Jurkat, Clone E6-1 (cell line): Measurements from ENCODE around the gene RHOD.

ENCODE experiments used
- DNase-seq: peaks from one replicate; pipeline ENCODE4 v3.0.0-alpha.2; 2011; ENCODE audit warnings: low read depth, low spot score
- H3K4me3 ChIP-seq: 2 replicates; pipeline ENCODE4 v1.5.1; 2011; ENCODE audit warnings: mild to moderate bottlenecking, low read length, control low read depth, moderate library complexity

Gene RHOD

DNA sequence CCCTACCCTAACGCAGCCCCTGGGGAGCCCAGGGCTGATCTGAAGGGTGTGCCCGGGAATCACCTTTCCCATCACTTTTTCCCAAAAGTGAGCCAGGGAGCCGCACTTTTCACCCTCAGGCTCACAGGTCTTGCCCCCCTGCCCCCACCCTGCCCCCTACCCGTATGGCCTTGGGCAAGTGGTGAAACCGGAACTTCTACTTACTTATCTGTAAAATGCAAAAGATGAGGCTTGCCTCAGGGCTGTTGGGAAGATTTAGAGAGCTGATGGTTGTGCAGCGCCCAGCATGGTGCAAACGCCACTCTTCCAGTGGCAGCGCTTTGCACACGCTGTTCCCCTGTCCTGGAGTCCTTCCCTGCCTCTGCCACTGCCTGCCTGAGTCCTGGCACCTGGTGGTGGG lies 25.7 kb upstream of the RHOD start:
- DNase-seq = no peak
- no peak overlapping the region for H3K4me3 ChIP-seq

DNA sequence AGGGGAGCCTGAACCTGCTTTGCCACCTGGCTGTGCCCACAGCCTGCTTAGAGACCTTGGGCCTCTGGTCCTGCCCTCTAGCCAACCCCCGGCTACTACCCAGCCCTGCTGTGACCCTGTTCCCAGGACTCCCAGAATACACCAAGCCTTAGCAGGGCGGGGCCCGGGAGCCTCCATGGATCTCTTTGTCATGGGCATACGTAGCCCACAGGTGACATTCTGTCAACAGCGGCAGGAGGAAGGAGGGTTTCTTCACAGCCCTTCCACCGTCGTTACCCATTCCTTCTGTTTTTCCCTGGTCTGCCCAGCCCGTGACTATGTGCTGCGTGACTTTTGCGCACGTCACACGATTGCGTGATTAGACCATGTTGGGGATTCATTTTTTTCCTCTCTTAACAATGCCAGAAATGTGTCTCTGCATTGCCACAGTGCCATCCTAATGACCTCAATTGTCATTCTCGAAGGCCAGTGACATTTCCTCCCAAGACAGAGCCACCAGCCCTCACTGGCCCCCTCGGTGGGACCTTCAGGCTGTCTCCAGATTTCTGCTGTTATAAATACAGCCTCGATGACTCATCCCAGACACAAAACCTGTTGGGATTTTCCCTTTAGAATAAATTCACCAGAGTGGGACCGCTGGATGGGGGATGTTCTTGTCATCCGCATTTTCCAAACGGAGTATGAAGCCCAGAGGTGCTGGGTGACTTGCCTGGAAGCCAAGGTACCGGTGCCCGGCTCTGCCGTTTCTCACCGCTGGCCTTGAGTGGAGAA lies 24.7 kb upstream of the RHOD start:
- H3K4me3 ChIP-seq = no peak overlapping the region
- no peak for DNase-seq

DNA sequence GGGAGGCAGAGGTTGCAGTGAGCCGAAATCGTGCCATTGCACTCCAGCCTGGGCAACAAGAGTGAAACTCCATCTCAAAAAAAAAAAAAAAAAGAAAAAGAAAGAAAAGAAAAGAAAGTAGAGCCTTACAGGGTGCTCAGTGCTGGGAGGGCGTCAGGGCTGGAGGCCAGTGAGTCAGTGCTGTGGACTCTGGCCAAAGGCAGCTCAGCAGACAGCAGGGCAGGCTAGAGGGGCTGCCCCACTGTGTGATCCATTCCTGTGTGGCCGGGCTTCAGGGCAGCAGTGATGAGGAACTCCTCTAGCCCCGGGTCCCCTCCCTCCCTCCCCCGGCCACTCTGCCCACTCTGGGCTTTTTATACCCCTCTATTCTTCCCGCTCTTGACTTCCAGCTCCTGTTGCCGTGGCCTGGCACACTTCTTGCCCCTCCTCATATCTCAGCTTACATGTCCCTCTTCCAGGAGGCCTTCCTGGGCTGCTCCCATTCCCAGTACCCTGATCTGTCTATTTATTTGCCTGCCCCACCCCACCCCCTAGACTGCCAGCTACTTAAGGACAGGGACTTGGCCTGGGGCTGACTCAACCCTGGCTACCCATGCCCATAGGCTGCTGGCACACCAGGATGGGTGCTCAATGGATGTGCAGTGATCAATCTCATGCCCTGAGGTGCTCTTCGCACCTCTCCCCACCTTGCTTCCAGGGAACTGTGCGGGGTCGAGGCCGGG lies 23.7 kb upstream of the RHOD start:
- DNase-seq = no peak
- no peak overlapping the region for H3K4me3 ChIP-seq

DNA sequence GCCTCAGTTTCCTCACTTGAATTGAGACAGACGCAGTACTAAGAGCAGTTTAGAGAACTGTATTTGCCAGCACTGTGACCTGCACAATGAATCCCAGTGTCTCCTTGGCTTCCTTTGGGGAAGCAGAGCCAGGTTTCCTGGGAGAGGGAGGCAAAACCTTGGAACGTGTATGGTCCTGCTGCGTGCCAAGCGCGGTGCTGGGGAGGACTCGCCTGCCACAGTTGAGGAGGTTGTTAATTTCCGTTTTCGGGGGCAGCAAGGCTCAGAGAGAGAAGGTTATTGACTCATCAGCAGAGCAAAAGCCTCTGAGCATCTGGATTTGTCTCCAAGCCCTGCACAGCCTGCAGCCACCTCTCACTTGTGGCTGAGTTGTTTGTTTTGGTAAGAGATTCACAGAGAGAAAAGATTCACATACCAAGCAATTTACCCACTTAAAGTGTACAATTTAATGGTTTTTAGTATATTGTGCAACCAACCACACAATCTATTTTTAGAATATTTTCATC lies 22.9 kb upstream of the RHOD start:
- no peak overlapping the region for H3K4me3 ChIP-seq
- no peak for DNase-seq

DNA sequence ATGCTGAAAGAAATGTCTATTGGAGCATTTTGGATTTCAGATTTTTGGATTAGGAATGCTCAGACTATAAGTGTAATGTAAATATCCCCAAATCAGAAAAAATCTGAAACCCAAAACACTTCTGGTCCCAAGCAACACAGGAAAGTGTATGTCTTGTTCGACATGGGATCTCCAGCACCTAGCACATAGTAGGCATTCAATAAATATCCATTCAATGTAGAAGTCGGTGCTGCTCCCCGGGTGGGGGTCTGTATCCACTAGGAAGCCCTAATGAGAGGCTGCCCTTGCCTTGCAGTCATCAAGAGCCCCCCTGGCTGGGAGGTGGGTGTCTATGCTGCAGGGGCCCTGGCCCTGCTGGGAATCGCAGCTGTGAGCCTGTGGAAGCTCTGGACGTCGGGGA lies 22.3 kb upstream of the RHOD start:
- DNase-seq = no peak
- H3K4me3 ChIP-seq = no peak overlapping the region

DNA sequence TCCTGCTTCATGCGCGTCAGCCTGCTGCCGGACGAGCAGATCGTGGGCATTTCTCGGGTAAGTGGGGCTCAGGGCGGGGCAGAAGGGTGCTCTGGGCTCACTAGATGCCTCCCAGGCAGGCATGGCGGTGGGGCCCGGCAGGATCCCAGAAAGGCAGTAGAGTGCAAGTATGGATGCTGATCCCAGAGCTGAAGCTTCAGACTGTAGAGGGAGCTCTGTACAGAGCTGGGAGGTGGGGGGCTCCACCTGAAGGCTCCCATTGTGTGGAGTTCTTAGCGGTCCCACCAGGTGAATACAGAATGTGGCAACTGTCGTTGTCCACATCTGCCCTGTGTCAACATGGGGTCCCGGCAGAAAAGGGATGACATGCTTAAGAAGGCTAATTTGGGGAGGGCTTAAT lies 16.5 kb upstream of the RHOD start:
- H3K4me3 ChIP-seq = no peak overlapping the region
- DNase-seq = no peak

DNA sequence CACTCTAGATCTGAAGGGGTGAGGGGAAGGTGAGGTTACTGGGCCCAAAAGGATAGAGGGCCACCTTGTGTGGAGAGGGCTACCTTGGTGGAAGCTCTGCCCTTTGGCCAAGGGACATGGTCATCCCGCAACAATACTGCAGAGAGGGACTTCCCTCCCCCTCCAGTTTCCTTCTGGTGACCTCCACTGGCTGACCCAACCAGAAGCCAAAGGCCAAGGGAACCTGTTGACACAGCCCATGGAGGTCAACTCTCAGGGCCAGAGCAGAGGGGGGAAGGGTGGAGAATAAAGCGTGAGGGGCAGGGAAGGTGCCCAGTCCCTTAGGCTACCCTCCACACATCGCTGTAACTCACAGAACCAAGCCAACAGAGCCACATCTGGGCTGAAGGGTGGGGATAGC lies 15.0 kb upstream of the RHOD start:
- DNase-seq = no peak
- H3K4me3 ChIP-seq = no peak overlapping the region

DNA sequence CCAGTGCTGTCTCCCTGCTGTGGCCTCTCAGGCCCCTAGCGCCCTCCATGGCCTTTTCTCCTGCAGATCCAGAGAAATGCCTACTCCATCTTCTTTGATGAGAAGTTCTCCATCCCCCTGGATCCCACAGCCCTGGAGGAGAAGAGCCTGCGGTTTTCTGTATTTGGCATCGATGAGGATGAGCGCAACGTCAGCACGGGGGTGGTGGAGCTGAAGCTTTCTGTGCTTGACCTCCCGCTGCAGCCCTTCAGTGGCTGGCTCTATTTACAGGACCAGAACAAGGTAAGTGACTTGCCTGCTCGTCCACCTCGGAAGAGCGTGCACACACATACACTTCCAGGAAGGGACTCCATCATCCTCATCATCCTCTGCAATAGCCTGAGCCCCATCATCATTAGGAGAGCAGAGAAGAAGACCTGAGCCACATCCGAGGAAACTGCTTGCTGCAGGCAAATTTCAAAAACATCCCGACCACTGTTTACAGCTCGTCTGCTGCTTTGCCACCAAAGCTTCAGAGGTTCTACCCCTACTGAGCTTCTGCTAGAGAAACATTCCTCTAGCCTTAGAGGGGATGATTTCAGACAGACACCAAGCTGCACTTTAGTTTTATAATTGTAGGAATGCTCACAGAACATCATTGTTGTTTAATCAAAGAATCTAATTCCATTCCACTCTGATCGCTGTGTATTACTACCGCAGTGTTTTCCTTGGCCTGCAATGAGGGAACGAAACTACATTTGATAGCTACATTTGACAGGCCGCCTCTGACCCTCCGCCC lies 12.9 kb upstream of the RHOD start:
- H3K4me3 ChIP-seq = no peak overlapping the region
- no peak for DNase-seq

DNA sequence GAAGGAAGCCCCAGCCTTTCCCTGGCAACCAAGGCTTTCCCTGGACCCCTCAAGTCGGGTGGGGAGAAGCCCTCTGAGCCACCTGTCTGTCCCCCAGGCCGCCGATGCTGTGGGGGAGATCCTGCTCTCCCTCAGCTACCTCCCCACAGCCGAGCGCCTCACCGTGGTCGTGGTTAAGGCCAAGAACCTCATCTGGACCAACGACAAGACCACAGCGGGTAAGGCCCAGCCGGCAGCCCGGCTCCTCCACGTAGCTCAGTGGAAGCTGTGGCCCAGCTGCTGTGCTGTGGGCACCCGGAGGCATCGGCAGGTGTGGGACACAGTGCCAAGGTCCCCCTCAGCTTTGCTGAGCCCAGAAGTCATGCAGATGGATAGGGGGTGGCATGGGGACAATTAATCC lies 12.2 kb upstream of the RHOD start:
- H3K4me3 ChIP-seq = no peak overlapping the region
- no peak for DNase-seq

DNA sequence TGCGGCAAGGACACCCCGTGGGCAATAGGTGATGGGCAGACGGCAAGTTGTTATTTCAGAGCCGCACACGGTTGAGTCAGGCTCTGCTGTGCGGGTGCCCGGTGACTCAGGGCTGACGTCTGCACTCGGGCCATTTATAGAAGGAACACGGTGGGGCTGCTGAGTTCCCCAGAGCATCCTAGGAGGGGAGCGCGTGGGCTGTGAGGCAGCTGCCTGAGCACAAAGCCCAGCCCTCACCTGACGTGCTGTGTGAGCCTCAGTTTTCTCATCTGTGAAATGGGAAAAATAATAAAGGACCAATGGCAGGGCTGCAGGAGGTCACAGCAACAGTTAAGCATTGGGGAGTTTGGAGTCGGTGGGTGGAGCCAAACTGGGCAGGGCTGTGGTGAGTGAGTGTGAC lies 11.3 kb upstream of the RHOD start:
- no peak for DNase-seq
- H3K4me3 ChIP-seq = no peak overlapping the region

DNA sequence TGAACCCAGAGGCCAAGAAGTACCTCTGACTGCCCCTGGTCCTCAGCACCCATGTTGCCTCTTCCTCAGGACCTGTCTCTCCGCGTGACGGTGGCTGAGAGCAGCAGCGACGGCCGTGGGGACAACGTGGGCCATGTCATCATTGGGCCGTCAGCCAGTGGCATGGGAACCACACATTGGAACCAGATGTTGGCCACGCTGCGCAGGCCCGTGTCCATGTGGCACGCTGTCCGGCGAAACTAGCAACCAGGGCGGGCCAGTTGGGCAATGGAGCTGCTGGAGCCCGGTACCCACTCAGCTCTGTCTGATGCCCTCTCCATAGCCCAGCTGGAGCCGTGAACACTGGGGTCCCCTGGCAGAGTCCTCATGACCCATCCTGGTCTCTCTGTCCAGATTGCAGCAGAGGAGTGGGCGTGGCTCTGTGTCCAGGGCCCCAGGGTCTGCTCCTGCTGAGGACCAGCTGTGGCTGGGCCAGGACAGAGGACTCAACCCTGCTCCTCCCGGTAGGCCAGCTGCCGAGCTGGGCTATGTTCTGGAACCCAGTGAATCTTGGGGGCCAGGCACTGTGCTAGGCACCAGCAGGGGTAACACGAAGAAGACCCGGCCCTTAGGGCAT lies 8.0 kb upstream of the RHOD start:
- no peak overlapping the region for H3K4me3 ChIP-seq
- DNase-seq = no peak

DNA sequence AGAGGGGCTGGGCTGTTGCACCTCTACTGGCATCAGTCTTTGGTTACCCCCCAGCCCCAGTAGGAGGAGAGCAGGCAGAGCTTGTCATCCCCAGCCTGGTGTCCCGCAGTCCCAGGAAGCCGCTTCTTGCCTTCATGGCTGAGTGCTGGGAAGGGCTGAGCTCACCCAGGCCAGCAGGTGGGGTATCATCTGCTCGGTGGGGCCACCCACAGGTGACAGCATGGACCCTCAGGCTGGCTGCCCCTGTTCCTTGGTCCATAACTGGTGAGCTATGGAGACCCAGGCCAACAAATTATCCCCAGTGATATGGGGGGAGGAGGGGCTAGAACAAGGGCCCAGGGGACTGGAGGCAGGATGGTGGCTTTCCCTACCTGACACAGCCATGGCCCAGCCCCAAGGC lies 6.5 kb upstream of the RHOD start:
- DNase-seq = no peak
- no peak overlapping the region for H3K4me3 ChIP-seq

DNA sequence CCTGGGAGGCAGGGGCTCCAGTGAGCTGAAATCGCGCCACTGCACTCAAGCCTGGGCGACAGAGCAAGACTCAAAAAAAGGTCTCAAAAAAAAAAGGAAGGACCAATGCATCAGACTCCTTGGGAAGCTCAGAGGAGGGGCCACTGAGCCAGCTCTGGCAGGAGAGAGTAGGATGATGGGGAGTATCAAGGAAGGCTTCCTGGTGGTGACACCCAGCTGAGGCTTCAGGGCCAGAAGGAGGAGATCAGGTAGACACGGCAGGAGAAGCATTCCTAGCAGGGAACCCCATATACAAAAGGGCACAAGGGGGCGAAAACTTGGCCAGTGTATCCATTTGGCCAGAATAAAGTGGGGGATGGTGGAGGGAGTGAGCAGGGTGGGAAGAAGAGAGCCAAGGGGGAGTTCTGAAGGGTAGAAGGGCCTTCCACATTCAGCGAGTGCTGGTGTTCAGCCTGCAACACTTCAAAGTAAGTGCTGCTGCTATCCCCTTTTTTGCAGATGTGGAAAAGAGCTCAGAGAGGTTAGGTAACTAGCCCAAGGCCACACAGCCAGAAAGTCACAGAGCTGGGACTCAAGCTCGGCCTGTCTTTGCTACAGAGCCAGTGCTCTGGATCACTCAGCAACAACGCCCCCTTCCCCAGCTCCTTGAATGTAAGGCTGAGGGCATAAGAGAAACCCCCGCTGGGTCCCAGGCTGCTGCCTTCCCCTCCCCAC lies 5.3 kb upstream of the RHOD start:
- no peak overlapping the region for H3K4me3 ChIP-seq
- DNase-seq = no peak

DNA sequence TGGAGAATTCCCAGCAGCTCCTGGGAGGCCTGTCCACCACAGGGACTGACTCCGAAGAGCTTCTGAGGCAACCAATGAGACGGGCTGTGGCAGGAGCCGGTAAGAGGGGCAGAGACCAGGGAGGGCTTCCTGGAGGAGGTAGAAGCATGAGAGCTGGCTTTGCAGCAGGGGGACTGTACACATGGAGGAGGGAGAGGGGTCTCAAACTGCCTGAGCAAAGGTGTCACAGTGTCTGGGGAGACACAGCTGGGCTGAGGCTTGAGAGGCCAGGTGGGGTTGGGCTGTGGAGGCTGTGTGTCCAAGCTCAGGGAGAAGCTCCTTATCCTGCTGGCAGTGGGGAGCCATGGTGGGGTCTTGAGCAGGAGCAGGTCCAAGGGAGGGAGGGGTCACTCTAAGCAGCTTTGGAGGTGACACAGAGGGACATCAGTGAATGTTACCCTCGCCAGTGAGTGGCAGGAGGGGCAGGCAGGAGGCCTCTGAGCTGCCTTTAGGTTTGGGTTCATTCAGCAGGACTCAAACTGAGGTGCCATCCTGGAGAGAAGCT lies 4.6 kb upstream of the RHOD start:
- no peak overlapping the region for H3K4me3 ChIP-seq
- DNase-seq = no peak

DNA sequence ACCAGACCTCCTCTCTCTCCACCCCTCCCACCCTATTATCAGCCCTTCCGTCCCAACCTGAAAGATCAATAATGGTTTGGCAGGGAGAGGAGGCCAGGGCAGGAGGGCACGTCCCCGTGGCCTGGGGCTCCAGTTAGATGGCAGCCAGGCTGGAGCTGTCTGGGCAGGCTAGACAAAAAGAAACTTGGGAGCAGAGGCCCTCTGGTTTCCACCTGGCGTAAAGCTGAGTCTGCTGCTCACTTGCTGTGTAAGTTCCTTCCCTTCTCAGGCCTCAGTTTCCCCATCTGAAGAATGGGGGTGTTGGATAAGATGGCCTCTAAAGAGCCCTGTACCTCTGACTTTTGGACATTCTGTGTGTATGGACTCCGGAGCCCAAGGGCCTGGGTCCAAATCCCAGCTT lies 3.8 kb upstream of the RHOD start:
- DNase-seq = no peak
- H3K4me3 ChIP-seq = no peak overlapping the region

DNA sequence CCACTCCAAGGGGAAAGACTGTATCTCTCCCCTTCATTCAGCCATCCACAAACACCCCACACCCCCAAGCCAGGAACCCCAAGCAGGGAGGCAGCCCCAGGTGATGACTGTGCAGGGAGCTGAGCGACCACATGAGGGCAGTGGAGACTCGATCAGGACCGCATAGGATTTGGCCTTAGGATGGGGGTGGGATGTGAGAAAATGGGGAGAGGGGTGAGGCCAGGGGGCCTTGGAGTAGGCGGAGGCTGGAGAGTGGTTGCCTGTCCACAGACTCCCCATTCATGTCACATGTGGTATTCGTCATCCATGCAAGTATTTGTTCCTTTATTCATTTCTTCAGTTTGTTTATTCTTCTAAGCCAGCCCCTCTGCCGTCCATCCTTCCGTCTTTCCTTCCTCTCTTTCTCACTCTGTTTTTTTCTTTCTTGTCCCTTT lies 2.7 kb upstream of the RHOD start:
- H3K4me3 ChIP-seq = no peak overlapping the region
- no peak for DNase-seq

DNA sequence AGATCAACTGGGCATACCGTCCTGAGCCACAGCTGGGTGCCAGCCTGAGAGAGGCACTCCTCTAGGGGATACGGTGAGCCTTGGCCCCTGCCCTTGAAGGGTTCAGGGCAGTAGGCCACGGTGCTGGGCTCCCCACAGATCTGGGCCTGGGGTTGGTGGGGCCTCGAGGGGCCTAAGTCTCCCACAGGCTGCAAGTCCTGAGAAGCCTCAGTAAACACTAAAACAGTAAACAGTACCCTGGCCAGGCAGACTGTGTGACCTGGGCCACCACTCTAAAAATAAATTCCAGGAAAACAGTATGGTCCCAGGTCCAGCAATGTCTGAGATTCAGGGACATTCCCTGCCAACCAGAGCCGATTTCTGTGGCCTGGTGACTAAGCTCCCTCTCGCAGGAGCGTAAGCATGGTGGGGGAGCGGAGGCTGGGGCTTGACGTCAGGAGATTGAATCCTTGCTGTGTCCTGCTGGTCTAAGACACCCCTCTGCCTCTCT lies 2.3 kb upstream of the RHOD start:
- no peak overlapping the region for H3K4me3 ChIP-seq
- DNase-seq = no peak

DNA sequence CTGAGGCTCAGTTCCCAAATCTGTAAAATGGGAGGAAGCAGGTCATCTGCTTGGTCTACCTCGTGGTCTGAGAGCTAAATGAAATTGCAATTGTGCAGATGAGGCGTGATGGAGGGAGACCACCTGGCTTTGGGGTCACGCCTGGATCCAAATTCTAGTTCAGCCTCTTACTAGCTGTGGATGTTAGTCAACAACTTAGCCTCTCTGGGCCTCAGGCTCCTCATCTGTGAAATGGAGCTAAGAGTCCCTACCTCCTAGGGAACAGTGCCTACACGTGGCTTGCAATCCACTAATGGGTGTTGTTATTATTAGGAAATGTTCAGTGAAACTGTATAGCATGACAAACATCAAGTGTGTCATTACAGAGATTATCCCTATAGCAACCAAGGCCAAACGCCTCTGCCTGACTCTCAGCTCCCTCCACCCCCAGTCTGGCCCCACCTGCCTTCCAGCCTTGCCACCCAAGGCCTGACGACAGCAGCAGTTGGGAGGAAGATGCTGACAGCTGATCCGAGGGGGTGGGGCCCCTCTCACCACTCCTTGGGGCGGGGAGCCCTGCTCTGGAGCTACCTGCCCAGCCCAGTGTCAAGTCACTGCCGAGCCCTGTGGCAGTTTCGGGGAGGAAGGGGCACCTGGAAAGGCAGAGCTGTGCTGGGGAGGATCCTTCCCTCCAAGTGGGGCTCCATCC lies 1.7 kb upstream of the RHOD start:
- no peak overlapping the region for H3K4me3 ChIP-seq

More for the DNA sequence above, 1.7 kb upstream of the RHOD start:
- DNase-seq = no peak
